Osteocyte (in vitro differentiated cells): ENCODE results near the gene PTPRG. TPM values are rescaled to one million over a fixed set of nuclear protein-coding genes. Genes with fewer than 3 reads are reported as not detected.

Source experiments
- DNase-seq: peaks from one replicate; pipeline ENCODE4 v3.0.0; 2021; ENCODE audit warnings: mixed read lengths; ENCODE audit not compliant: unreplicated experiment; ENCODE audit errors: extremely low spot score
- H3K27ac Mint-ChIP-seq: one replicate; pipeline ENCODE4 v1.8.0; 2021; ENCODE audit warnings: mild to moderate bottlenecking, mixed read lengths; ENCODE audit not compliant: unreplicated experiment
- H3K27me3 Mint-ChIP-seq: one replicate; pipeline ENCODE4 v1.8.0; 2021; ENCODE audit warnings: mixed read lengths; ENCODE audit not compliant: unreplicated experiment
- H3K36me3 Mint-ChIP-seq: one replicate; pipeline ENCODE4 v1.8.0; 2021; ENCODE audit warnings: mixed read lengths; ENCODE audit not compliant: unreplicated experiment
- H3K4me1 Mint-ChIP-seq: one replicate; pipeline ENCODE4 v1.8.0; 2021; ENCODE audit warnings: mixed read lengths; ENCODE audit not compliant: unreplicated experiment
- H3K4me3 Mint-ChIP-seq: one replicate; pipeline ENCODE4 v1.8.0; 2021; ENCODE audit warnings: mild to moderate bottlenecking, moderate library complexity, mixed read lengths; ENCODE audit not compliant: unreplicated experiment
- H3K9me3 Mint-ChIP-seq: one replicate; pipeline ENCODE4 v1.8.0; 2021; ENCODE audit warnings: mixed read lengths; ENCODE audit not compliant: unreplicated experiment
- total RNA-seq: library from RNA; stranded (reverse); gene quantifications from 2 replicates; pipeline ENCODE4 v1.2.1, GENCODE V29; 2021
- TF ChIP-seq, protein P1 (sequence below): fragments of 200-600 bp; sonication (generic); IDR thresholded peaks from 2 replicates; pipeline ENCODE4 v1.5.0; 2021; ENCODE audit warnings: antibody characterized with exemption, mild to moderate bottlenecking, moderate library complexity

The PTPRG gene
- total RNA-seq, 1 donor from 2014 or later = 48.1 TPM

- Mint-ChIP-seq H3K9me3 (no peaks in the 10 kb centered on the region), H3K27me3 (no peaks in the 10 kb centered on the region), H3K36me3 (no peaks in the 10 kb centered on the region), H3K4me1 (peaks cover 7% of the 10 kb centered on the region), H3K27ac (no peak overlapping the region), H3K4me3 (no peak overlapping the region)
- DNase-seq = no peak
- TF ChIP-seq, protein P1, sequence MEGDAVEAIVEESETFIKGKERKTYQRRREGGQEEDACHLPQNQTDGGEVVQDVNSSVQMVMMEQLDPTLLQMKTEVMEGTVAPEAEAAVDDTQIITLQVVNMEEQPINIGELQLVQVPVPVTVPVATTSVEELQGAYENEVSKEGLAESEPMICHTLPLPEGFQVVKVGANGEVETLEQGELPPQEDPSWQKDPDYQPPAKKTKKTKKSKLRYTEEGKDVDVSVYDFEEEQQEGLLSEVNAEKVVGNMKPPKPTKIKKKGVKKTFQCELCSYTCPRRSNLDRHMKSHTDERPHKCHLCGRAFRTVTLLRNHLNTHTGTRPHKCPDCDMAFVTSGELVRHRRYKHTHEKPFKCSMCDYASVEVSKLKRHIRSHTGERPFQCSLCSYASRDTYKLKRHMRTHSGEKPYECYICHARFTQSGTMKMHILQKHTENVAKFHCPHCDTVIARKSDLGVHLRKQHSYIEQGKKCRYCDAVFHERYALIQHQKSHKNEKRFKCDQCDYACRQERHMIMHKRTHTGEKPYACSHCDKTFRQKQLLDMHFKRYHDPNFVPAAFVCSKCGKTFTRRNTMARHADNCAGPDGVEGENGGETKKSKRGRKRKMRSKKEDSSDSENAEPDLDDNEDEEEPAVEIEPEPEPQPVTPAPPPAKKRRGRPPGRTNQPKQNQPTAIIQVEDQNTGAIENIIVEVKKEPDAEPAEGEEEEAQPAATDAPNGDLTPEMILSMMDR = no peak
These were observed 325.8 kb downstream of the PTPRG start for GRCh38 chr3:61887206-61887605.

- peaks cover 7% of the 10 kb centered on the region for H3K4me1 Mint-ChIP-seq
- no peak overlapping the region for H3K4me3 Mint-ChIP-seq
- no peaks in the 10 kb centered on the region for H3K36me3 Mint-ChIP-seq
- no peak for DNase-seq
- TF ChIP-seq, protein P1 = no peak
- H3K27ac Mint-ChIP-seq = no peak overlapping the region
- H3K27me3 Mint-ChIP-seq = no peaks in the 10 kb centered on the region
- H3K9me3 Mint-ChIP-seq = no peaks in the 10 kb centered on the region
These were observed 327.9 kb downstream of the PTPRG start for GRCh38 chr3:61889259-61889658.

- DNase-seq = no peak
- H3K27me3 Mint-ChIP-seq = no peaks in the 10 kb centered on the region
- TF ChIP-seq, protein P1 = no peak
- H3K27ac Mint-ChIP-seq = no peak overlapping the region
- H3K4me1 Mint-ChIP-seq = peaks cover 14% of the 10 kb centered on the region
- no peak overlapping the region for H3K4me3 Mint-ChIP-seq
- H3K36me3 Mint-ChIP-seq = no peaks in the 10 kb centered on the region
- H3K9me3 Mint-ChIP-seq = no peaks in the 10 kb centered on the region
These were observed 328.8 kb downstream of the PTPRG start for GRCh38 chr3:61890167-61890566.

DNA sequence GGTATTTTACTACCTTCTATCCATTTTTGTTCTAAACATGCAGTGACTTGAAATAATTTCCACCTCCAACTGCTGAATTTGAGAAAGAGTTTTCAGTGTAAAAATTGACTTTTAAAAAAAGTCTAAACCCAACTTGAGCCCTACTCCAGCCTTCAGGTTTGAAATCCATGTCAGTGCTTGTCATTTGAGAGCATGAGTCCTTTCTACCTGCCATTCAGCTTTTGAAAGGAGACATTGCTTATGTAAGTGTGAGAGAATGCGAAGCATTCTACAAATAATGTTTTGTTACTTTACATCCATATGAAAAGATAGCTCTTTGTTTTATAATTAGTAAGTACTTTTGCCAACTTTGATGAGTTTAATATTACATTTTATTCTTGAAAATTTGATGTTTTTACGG is 329.2 kb downstream of the PTPRG start:
- no peak overlapping the region for H3K4me3 Mint-ChIP-seq

GRCh38 chr3:61892891-61893290 is 331.5 kb downstream of the PTPRG start:
- Mint-ChIP-seq H3K9me3 (no peaks in the 10 kb centered on the region), H3K4me3 (no peak overlapping the region), H3K4me1 (peaks cover 18% of the 10 kb centered on the region), H3K36me3 (no peaks in the 10 kb centered on the region), H3K27me3 (no peaks in the 10 kb centered on the region), H3K27ac (no peak overlapping the region)
- TF ChIP-seq, protein P1 = no peak
- DNase-seq = no peak

More for the DNA sequence above, 329.2 kb downstream of the PTPRG start:
- no peaks in the 10 kb centered on the region for H3K36me3 Mint-ChIP-seq
- no peak overlapping the region for H3K27ac Mint-ChIP-seq
- H3K27me3 Mint-ChIP-seq = no peaks in the 10 kb centered on the region
- DNase-seq = no peak
- TF ChIP-seq, protein P1 = no peak
- peaks cover 18% of the 10 kb centered on the region for H3K4me1 Mint-ChIP-seq
- H3K9me3 Mint-ChIP-seq = no peaks in the 10 kb centered on the region
